ENCODE results near the gene PNLDC1. TPM values are rescaled to one million over a fixed set of nuclear protein-coding genes. Genes with fewer than 3 reads are reported as not detected.
"Not testable (repeated sequence)": the region's sequence is repeated elsewhere in the genome, so short reads cannot be mapped to it uniquely, and the experiment has no call there.

Gene PNLDC1
- total and polyA plus RNA-seq, 2 experiments from 2014 or later, result 0.11 TPM; not detected in 1

- H4K20me1 ChIP-seq (ENCODE audit: insufficient read depth, poor library complexity, severe bottlenecking), result no peaks in the 10 kb centered on the region
- no peak overlapping the region for H2AFZ ChIP-seq
- no peak overlapping the region for H3K27ac ChIP-seq
- no peaks in the 10 kb centered on the region for H3K27me3 ChIP-seq
- TF ChIP-seq EZH2 (IDR thresholded peaks at IDR 0.05; ENCODE audit: borderline replicate concordance) (no peak), CTCF (IDR thresholded peaks at IDR 0.05; ENCODE audit: poor library complexity) (no peak), EZH2phosphoT487 (IDR thresholded peaks at IDR 0.05; ENCODE audit: low read depth, severe bottlenecking, unreplicated experiment) (no peak)
- no peak for DNase-seq (ENCODE audit: low spot score)
- WGBS (ENCODE audit: low lambda C conversion rate, missing lambda C conversion rate), result 88% methylated on average over 13 of the region's 13 CpGs
- H3K4me2 ChIP-seq, result no peak overlapping the region
- H3K9me2 ChIP-seq (replicated peaks; ENCODE audit: insufficient read depth), result no peaks in the 10 kb centered on the region
- no peaks in the 10 kb centered on the region for H3K4me1 ChIP-seq (ENCODE audit: insufficient read depth)
- no peaks in the 10 kb centered on the region for H3K79me2 ChIP-seq
- H3K9me3 ChIP-seq (ENCODE audit: low read depth), result no peaks in the 10 kb centered on the region
- no peaks in the 10 kb centered on the region for H3K36me3 ChIP-seq (replicated peaks; ENCODE audit: insufficient read depth, low read depth)
- H3K4me3 ChIP-seq, result no peak overlapping the region
Measured at GRCh38 chr6:159844737-159845645, 44.9 kb downstream of the PNLDC1 start.

- WGBS (ENCODE audit: low lambda C conversion rate, missing lambda C conversion rate), result 100% methylated on average over 5 of the region's 5 CpGs
- H3K27ac ChIP-seq, result not testable (repeated sequence)
Measured at GRCh38 chr6:159848552-159848951, 48.5 kb downstream of the PNLDC1 start.

GRCh38 chr6:159849851-159850250 is 49.8 kb downstream of the PNLDC1 start:
- H3K27ac ChIP-seq; H4K20me1 ChIP-seq (ENCODE audit: insufficient read depth, poor library complexity, severe bottlenecking); H2AFZ ChIP-seq; H3K4me3 ChIP-seq; H3K4me2 ChIP-seq; H3K27me3 ChIP-seq; H3K4me1 ChIP-seq (ENCODE audit: insufficient read depth); H3K9me2 ChIP-seq (replicated peaks; ENCODE audit: insufficient read depth); H3K36me3 ChIP-seq (replicated peaks; ENCODE audit: insufficient read depth, low read depth); DNase-seq (ENCODE audit: low spot score); H3K9me3 ChIP-seq (ENCODE audit: low read depth); H3K79me2 ChIP-seq: not testable (repeated sequence)
- 89% methylated on average over 1 of the region's 1 CpG for WGBS (ENCODE audit: low lambda C conversion rate, missing lambda C conversion rate)

More at GRCh38 chr6:159848552-159848951, 48.5 kb downstream of the PNLDC1 start:
- H3K9me3 ChIP-seq (ENCODE audit: low read depth); H4K20me1 ChIP-seq (ENCODE audit: insufficient read depth, poor library complexity, severe bottlenecking); H3K9me2 ChIP-seq (replicated peaks; ENCODE audit: insufficient read depth); H3K27me3 ChIP-seq; H3K4me2 ChIP-seq; H3K79me2 ChIP-seq; H3K36me3 ChIP-seq (replicated peaks; ENCODE audit: insufficient read depth, low read depth); H3K4me3 ChIP-seq; H2AFZ ChIP-seq; H3K4me1 ChIP-seq (ENCODE audit: insufficient read depth); DNase-seq (ENCODE audit: low spot score): not testable (repeated sequence)

GRCh38 chr6:159852877-159853276 is 52.8 kb downstream of the PNLDC1 start:
- Histone ChIP-seq H4K20me1 (ENCODE audit: insufficient read depth, poor library complexity, severe bottlenecking) (no peaks in the 10 kb centered on the region), H3K4me1 (ENCODE audit: insufficient read depth) (no peaks in the 10 kb centered on the region), H2AFZ (no peak overlapping the region), H3K9me2 (replicated peaks; ENCODE audit: insufficient read depth) (no peaks in the 10 kb centered on the region), H3K36me3 (replicated peaks; ENCODE audit: insufficient read depth, low read depth) (no peaks in the 10 kb centered on the region), H3K27me3 (no peaks in the 10 kb centered on the region), H3K4me2 (no peak overlapping the region), H3K79me2 (no peaks in the 10 kb centered on the region), H3K4me3 (no peak overlapping the region), H3K9me3 (ENCODE audit: low read depth) (no peaks in the 10 kb centered on the region), H3K27ac (no peak overlapping the region)
- WGBS (ENCODE audit: low lambda C conversion rate, missing lambda C conversion rate), result 42% methylated on average over 6 of the region's 6 CpGs
- DNase-seq (ENCODE audit: low spot score), result peak; percentile 36
- no peak for TF ChIP-seq EZH2 (IDR thresholded peaks at IDR 0.05; ENCODE audit: borderline replicate concordance)
- no peak for TF ChIP-seq EZH2phosphoT487 (IDR thresholded peaks at IDR 0.05; ENCODE audit: low read depth, severe bottlenecking, unreplicated experiment)
- TF ChIP-seq CTCF (IDR thresholded peaks at IDR 0.05; ENCODE audit: poor library complexity), result peak; percentile 44

All from hepatocyte (in vitro differentiated cells).